SK-N-MC (cell line): Measurements from ENCODE around the gene TMEM203.

ENCODE experiments used
- DNase-seq: peaks from one replicate; pipeline ENCODE4 v3.0.0-alpha.2; 2011; ENCODE audit warnings: low read depth, low spot score
- H3K27ac ChIP-seq: fragments of 200-600 bp; sonication (generic); 2 replicates; pipeline ENCODE4 v1.5.1; 2016; ENCODE audit warnings: mixed run types
- H3K36me3 ChIP-seq: fragments of 200-600 bp; sonication (generic); 2 replicates; pipeline ENCODE4 v1.6.1; 2017; ENCODE audit warnings: antibody characterized with exemption, low read length, mixed read lengths; ENCODE audit not compliant: insufficient read depth
- H3K4me3 ChIP-seq: fragments of 200-600 bp; sonication (generic); 2 replicates; pipeline ENCODE4 v1.5.1; 2016
- H3K9ac ChIP-seq: fragments of 200-600 bp; sonication (generic); 2 replicates; pipeline ENCODE4 v1.8.0; 2017; ENCODE audit warnings: mixed run types, mixed read lengths; ENCODE audit not compliant: insufficient read length
- H3K9me3 ChIP-seq: fragments of 200-600 bp; sonication (generic); 2 replicates; pipeline ENCODE4 v1.6.1; 2017; ENCODE audit warnings: low read depth, mild to moderate bottlenecking, antibody characterized with exemption, low read length, moderate library complexity, mixed read lengths
- EZH2 ChIP-seq: fragments of 200-600 bp; sonication (generic); IDR thresholded peaks from one replicate; pipeline ENCODE4 v1.6.1; 2017; ENCODE audit warnings: antibody characterized with exemption
- FOXP2 ChIP-seq: optimal IDR thresholded peaks from 2 replicates; pipeline ENCODE3; 2011; ENCODE audit warnings: mild to moderate bottlenecking, moderate library complexity; ENCODE audit not compliant: insufficient read depth; ENCODE audit errors: extremely low read length, control extremely low read depth
- POLR2AphosphoS5 ChIP-seq: IDR thresholded peaks from 2 replicates; pipeline ENCODE4 v1.6.1; 2012; ENCODE audit warnings: mild to moderate bottlenecking, low read depth, low read length, borderline replicate concordance

Gene TMEM203

DNA sequence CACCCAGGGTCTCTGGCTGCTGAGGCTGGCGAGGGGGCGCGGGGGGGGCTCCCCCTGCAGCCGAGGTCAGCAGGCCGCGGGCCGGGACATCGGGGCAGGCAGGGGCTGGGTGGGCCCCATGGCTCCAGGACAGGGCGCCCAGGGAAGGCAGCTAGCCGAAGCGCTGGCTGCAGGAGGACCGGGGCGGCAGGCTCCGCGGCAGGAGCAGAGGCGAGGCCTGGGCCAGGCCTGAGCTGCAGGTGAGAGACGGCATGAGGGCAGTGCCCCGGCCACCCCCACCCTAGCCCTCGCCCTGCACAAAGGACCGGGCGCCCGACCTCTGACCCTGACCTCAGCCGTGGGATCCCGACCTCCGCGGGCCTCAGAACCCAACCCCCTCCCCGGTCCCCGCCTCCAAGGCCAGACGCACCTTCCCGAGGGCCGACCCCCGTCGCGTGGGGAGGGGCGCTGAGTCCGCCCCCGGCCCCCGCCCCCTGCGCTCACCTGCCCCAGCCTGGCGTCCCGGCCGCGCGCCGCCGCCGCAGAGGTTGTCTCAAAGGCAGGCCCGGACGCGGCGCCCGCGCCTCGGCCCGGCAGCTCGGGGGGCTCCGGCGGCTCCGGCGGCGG is 16.2 kb upstream of the TMEM203 start:
- no peaks in the 10 kb centered on the region for H3K36me3 ChIP-seq
- DNase-seq, result no peak
- H3K9me3 ChIP-seq, result no peaks in the 10 kb centered on the region
- peak overlapping the region; percentile 74 for H3K4me3 ChIP-seq
- no peak for TF ChIP-seq EZH2
- no peak for TF ChIP-seq POLR2AphosphoS5
- TF ChIP-seq FOXP2, result no peak
- no peak overlapping the region for H3K27ac ChIP-seq
- H3K9ac ChIP-seq, result peak overlapping the region; percentile 41

DNA sequence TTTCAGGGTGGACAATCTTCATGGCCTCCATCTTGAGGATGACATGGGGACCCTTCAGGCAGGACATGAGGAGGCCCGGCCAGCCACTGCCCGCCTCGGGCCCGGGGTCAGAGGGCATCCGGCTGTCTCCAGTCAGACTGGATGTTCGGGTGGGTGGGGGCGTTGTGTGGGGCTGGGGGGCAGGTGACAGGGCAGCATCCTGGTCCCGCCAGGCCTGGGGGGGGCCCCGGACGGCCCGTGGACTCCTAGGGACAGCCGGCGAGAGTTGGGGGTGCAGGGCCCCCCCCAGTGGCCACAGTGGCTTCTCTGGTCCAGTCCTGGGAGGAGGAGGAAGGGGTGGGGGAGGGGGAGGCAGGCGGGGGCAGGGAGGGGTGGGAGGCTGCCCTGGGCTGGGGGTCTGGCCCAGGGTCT is 15.7 kb upstream of the TMEM203 start:
- Histone ChIP-seq H3K9ac (no peak overlapping the region), H3K36me3 (no peaks in the 10 kb centered on the region), H3K4me3 (no peak overlapping the region), H3K9me3 (no peaks in the 10 kb centered on the region), H3K27ac (no peak overlapping the region)
- no peak for DNase-seq
- no peak for TF ChIP-seq FOXP2
- no peak for TF ChIP-seq EZH2
- no peak for TF ChIP-seq POLR2AphosphoS5

DNA sequence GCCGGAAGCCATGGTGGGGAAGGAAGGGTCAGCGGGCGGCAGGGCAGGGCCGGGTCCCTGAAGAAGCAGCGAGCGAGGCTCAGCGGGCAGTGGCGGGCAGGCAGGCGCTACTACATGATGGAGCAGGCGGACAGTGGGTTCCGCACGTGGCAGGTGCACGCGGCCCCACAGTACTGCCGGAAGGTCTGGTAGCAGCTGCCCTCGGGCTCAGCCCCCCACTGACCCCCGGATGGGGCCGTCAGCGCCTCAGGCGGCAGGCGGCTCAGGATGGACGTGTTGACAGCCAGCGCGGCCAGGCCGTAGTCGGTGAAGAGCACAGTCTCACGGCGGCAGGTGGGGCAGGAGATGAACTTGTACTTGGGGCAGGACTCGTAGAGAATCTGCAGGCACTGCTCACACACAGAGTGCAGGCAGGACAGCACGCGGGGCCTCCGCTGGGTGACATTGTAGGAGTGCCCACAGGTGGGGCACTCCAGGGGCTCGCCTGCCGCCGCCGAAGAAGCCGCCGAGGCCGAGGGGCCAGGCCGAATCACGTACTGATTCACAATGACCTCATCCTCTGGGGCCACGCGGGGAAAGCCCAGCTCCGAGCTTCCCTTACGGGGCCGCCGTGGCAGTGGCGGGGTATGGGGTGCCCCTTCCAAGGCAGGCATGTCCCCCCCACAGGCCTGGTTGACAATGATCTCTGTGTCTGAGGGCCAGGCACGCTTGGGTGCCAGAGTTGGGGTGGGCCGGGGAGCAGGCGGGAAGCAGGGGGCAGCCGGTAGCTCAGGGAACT is 15.1 kb upstream of the TMEM203 start:
- no peaks in the 10 kb centered on the region for H3K36me3 ChIP-seq
- TF ChIP-seq POLR2AphosphoS5 (no peak), FOXP2 (no peak), EZH2 (no peak)
- H3K9ac ChIP-seq, result no peak overlapping the region
- no peaks in the 10 kb centered on the region for H3K9me3 ChIP-seq
- no peak overlapping the region for H3K27ac ChIP-seq
- no peak for DNase-seq
- H3K4me3 ChIP-seq, result no peak overlapping the region

DNA sequence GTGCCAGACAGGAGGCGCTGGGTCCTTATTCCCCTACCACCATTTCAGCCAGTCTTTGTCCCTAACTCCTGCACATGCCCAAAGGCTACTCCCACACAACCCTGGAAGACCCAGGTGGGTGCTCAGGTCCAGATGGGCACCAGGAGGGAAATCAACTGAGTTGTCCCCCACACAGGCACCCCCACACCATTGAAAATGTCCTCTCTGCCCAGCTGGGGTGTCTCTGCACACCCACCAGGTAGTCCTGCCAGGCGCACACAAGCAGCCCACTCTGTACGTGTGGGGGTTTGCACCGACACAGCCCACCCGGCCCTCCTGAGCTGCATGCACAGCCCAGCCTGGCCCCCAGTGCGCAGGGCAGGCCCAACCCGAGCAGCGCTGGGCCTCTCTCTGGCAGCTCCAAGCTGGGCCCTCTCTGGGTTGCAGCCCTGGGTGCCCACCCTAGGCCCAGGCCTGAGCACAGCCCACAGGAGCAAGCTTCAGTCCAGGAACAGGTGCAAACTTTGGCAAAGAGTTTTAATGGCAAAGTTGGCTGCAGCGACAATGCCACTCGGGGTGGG is 14.4 kb upstream of the TMEM203 start:
- Histone ChIP-seq H3K4me3 (no peak overlapping the region), H3K36me3 (no peaks in the 10 kb centered on the region), H3K9me3 (no peaks in the 10 kb centered on the region), H3K27ac (no peak overlapping the region), H3K9ac (no peak overlapping the region)
- TF ChIP-seq EZH2, result no peak
- no peak for TF ChIP-seq FOXP2
- no peak for TF ChIP-seq POLR2AphosphoS5
- no peak for DNase-seq

DNA sequence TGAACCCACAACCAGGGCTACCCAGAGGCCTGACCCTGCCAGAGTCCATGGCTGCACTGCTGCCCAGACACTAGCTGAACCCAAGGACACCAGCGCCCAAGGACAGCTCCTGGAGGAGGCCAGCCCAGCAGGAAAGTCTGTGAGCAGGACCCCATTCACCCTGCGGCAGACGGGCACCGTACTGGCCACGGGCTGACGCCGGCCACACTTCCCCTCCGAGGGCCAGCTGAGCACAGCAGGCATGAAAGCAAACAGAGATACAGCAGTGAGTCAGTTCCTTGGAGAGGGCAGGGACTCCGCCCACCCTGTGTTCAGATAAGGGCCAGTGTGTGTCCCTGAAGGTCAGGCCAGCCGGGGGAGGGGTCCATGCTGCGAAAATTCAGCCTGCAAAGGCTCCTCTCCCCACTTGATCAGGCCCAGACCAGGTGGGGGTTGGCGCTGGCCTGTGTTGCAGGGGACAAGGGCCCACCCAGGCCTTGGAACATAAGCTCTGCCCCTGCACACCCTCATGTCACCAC is 13.4 kb upstream of the TMEM203 start:
- no peak for TF ChIP-seq POLR2AphosphoS5
- TF ChIP-seq EZH2, result no peak
- no peak for TF ChIP-seq FOXP2
- no peaks in the 10 kb centered on the region for H3K36me3 ChIP-seq
- no peak overlapping the region for H3K4me3 ChIP-seq
- H3K27ac ChIP-seq, result no peak overlapping the region
- no peaks in the 10 kb centered on the region for H3K9me3 ChIP-seq
- no peak overlapping the region for H3K9ac ChIP-seq
- DNase-seq, result no peak

DNA sequence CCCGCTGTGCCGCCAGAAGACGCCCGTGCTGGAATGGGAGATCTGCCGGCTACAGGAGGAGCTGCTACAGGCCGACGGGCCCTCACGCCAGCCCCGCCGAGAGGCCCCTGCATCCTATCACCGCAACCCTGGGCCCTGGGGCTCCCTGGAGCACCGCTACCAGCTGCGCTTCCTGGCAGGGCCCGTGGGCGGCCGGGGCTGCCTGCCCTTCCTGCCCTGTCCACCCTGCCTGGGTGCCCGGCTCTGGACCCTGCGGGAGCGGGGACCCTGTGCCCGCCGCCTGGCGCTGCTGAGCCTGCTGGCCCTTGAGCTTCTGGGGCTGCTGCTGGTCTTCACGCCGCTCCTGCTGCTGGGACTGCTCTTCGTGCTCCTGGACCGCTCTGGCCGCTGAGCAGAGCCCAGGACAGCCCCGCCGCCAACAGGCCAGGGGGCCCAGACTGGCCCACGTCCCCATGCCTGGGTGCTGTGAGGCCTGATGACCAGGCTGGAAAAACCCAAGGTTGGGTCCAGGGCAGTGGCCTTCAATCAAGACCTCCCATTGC is 12.8 kb upstream of the TMEM203 start:
- Histone ChIP-seq H3K9ac (no peak overlapping the region), H3K9me3 (no peaks in the 10 kb centered on the region), H3K4me3 (no peak overlapping the region), H3K27ac (no peak overlapping the region), H3K36me3 (no peaks in the 10 kb centered on the region)
- no peak for TF ChIP-seq EZH2
- no peak for TF ChIP-seq FOXP2
- no peak for TF ChIP-seq POLR2AphosphoS5
- DNase-seq, result no peak

DNA sequence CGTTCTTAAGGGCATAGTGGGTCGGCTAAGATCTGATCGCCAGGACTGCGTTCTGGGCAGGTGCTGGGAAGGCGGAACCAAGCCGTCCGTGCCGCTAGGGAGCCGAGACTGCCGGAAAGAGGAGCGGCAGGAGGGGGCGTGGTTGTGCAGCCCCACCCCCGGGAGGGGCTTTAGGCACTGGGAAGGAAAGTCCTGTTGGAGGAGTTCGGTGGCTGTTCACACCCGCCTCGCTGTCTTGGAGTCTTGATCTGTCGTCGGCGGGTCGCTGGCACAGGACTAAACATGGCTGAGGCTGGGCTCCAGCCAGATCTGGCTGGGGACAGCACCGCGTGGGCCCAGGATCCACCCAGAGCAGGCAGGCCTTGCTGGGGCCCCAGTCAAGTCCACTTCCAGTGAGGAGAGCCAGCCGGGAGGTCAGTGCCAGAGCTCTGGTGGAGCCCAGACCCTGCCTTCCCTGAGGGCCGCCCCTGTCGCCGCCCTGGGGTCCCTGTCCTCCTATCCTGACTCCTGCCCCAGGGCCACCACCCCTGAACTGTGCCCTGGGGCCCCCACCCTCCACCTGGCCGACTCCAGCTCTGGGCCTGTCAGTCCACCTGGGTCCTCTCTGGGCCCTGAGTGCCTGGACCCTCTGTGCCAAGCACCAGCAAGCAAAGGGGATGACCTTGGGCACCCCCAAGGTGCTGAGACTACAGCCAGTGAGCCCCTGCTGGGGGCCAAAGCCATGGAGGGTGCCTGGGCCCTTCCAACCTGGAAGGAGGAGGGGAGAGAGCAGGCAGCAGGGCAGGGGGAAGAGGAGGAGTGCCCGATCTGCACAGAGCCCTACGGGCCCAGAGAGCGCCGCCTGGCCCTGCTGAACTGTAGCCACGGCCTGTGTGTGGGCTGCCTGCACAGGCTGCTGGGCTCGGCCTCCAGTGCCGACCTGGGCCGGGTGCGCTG is 12.1 kb upstream of the TMEM203 start:
- Histone ChIP-seq H3K9ac (peak overlapping the region; percentile 55), H3K9me3 (no peaks in the 10 kb centered on the region), H3K27ac (no peak overlapping the region), H3K4me3 (peak overlapping the region; percentile 72), H3K36me3 (no peaks in the 10 kb centered on the region)
- TF ChIP-seq POLR2AphosphoS5 (peak; percentile 68), FOXP2 (no peak)
- DNase-seq, result no peak
